GM23338 (cell line): Measurements from ENCODE around the gene IGFBP4. TPM values are rescaled to one million over a fixed set of nuclear protein-coding genes. Genes with fewer than 3 reads are reported as not detected.

Source experiments
- ATAC-seq: fragments of 200-7000 bp; cut with Tn5 transposase; 3 replicates; pipeline ENCODE4 v1.9.1; 2020
- DNase-seq: peaks from one replicate; pipeline ENCODE4 v3.0.0-alpha.2; 2015; ENCODE audit warnings: low spot score
- H2AFZ ChIP-seq: fragments of 200-600 bp; sonication (generic); 2 replicates; pipeline ENCODE4 v1.8.0; 2016; ENCODE audit warnings: antibody characterized with exemption, mild to moderate bottlenecking, moderate library complexity
- H3F3A ChIP-seq: fragments of 200-600 bp; sonication (generic); replicated peaks from 2 replicates; pipeline ENCODE4 v1.8.0; 2017; ENCODE audit warnings: antibody characterized with exemption, mixed run types, low read depth
- H3K27ac ChIP-seq: fragments of 200-600 bp; sonication (generic); 2 replicates; pipeline ENCODE4 v1.6.1; 2016; ENCODE audit warnings: low read depth
- H3K27me3 ChIP-seq: fragments of 200-600 bp; sonication (generic); 2 replicates; pipeline ENCODE4 v1.8.0; 2016; ENCODE audit warnings: mild to moderate bottlenecking, mixed run types, moderate library complexity; ENCODE audit not compliant: insufficient read depth
- H3K36me3 ChIP-seq: fragments of 200-600 bp; sonication (generic); 2 replicates; pipeline ENCODE4 v1.8.0; 2016; ENCODE audit warnings: mild to moderate bottlenecking; ENCODE audit not compliant: insufficient read depth
- H3K4me1 ChIP-seq: fragments of 200-600 bp; sonication (generic); 2 replicates; pipeline ENCODE4 v1.8.0; 2016; ENCODE audit warnings: mild to moderate bottlenecking, moderate library complexity; ENCODE audit not compliant: insufficient read depth
- H3K4me2 ChIP-seq: fragments of 200-600 bp; sonication (generic); 2 replicates; pipeline ENCODE4 v1.7.1; 2017; ENCODE audit warnings: mixed run types
- H3K4me3 ChIP-seq: fragments of 200-600 bp; sonication (generic); 2 replicates; pipeline ENCODE4 v1.6.1; 2016; ENCODE audit warnings: mixed run types
- H3K79me2 ChIP-seq: fragments of 200-600 bp; sonication (generic); replicated peaks from 2 replicates; pipeline ENCODE4 v1.8.0; 2017; ENCODE audit warnings: mild to moderate bottlenecking; ENCODE audit not compliant: insufficient read depth
- H3K9me2 ChIP-seq: fragments of 200-600 bp; sonication (generic); 2 replicates; pipeline ENCODE4 v1.8.0; 2017; ENCODE audit not compliant: insufficient read depth
- H4K20me1 ChIP-seq: fragments of 200-600 bp; sonication (generic); replicated peaks from 2 replicates; pipeline ENCODE4 v1.8.0; 2017; ENCODE audit warnings: mild to moderate bottlenecking; ENCODE audit not compliant: insufficient read depth
- H3K27ac Mint-ChIP-seq: 2 replicates; pipeline ENCODE4 v1.8.0; 2020; ENCODE audit warnings: inconsistent platforms, mild to moderate bottlenecking, moderate library complexity, mixed read lengths
- H3K27me3 Mint-ChIP-seq: 3 replicates; pipeline ENCODE4 v1.8.0; 2022; ENCODE audit warnings: low read depth, mild to moderate bottlenecking, moderate library complexity, mixed read lengths, inconsistent platforms; ENCODE audit not compliant: insufficient read depth, poor library complexity
- H3K36me3 Mint-ChIP-seq: 3 replicates; pipeline ENCODE4 v1.8.0; 2021; ENCODE audit warnings: low read depth, mild to moderate bottlenecking, inconsistent platforms, moderate library complexity, mixed read lengths
- H3K4me1 Mint-ChIP-seq: 3 replicates; pipeline ENCODE4 v1.8.0; 2020; ENCODE audit warnings: mild to moderate bottlenecking, inconsistent platforms, mixed read lengths
- H3K4me3 Mint-ChIP-seq: 3 replicates; pipeline ENCODE4 v1.8.0; 2021; ENCODE audit warnings: moderate library complexity, mild to moderate bottlenecking, inconsistent platforms, mixed read lengths
- H3K9me3 Mint-ChIP-seq: 3 replicates; pipeline ENCODE4 v1.8.0; 2020; ENCODE audit warnings: moderate library complexity, mild to moderate bottlenecking, inconsistent platforms, mixed read lengths
- EZH2phosphoT487 ChIP-seq: fragments of 200-600 bp; sonication (generic); IDR thresholded peaks from one replicate; pipeline ENCODE4 v1.8.1; 2018; ENCODE audit warnings: antibody characterized with exemption; ENCODE audit not compliant: unreplicated experiment
- JUNB ChIP-seq: IDR thresholded peaks from one replicate; pipeline ENCODE4 v1.6.1; 2016; ENCODE audit warnings: antibody characterized with exemption; ENCODE audit not compliant: unreplicated experiment
- polyA plus RNA-seq: library from polyadenylated mRNA; unstranded; fragments of >200 nt; fragmentation: Nextera tagmentation; extraction: Ambion mirVana; gene quantifications from 2 replicates; pipeline ENCODE4 v1.2.1, GENCODE V29; 2016
- total RNA-seq: library from RNA; depleted of rRNA; stranded (reverse); fragments of >200 nt; shearing (Covaris generic); gene quantifications from 2 replicates; pipeline ENCODE4 v1.2.3, GENCODE V29; 2014
- TF ChIP-seq, protein P1 (sequence below), 2 experiments: fragments of 200-600 bp in 1 of 2; sonication (generic) in 1 of 2; conservative IDR thresholded peaks; 2 replicates each; pipeline versions ENCODE4 v1.5.1 to v1.6.1; 2016 to 2017; ENCODE audit warnings: antibody characterized with exemption in 2 of 2, low read depth in 2 of 2, mild to moderate bottlenecking in 2 of 2, moderate library complexity in 1 of 2
- TF ChIP-seq, protein P2 (sequence below): IDR thresholded peaks from one replicate; pipeline ENCODE4 v1.6.1; 2018; ENCODE audit warnings: antibody characterized with exemption; ENCODE audit not compliant: unreplicated experiment
- TF ChIP-seq, protein P3 (sequence below): IDR thresholded peaks from 2 replicates; pipeline ENCODE4 v1.6.1; 2016; ENCODE audit warnings: antibody characterized with exemption
- TF ChIP-seq, protein P4 (sequence below): fragments of 250-450 bp; sonication (Bioruptor Pico); IDR thresholded peaks from 2 replicates; pipeline ENCODE4 v1.5.0; 2020; ENCODE audit warnings: mild to moderate bottlenecking, moderate library complexity

IGFBP4 gene
- total and polyA plus RNA-seq, 2 experiments from 2014 or later: 38.7 to 78.9 TPM

DNA sequence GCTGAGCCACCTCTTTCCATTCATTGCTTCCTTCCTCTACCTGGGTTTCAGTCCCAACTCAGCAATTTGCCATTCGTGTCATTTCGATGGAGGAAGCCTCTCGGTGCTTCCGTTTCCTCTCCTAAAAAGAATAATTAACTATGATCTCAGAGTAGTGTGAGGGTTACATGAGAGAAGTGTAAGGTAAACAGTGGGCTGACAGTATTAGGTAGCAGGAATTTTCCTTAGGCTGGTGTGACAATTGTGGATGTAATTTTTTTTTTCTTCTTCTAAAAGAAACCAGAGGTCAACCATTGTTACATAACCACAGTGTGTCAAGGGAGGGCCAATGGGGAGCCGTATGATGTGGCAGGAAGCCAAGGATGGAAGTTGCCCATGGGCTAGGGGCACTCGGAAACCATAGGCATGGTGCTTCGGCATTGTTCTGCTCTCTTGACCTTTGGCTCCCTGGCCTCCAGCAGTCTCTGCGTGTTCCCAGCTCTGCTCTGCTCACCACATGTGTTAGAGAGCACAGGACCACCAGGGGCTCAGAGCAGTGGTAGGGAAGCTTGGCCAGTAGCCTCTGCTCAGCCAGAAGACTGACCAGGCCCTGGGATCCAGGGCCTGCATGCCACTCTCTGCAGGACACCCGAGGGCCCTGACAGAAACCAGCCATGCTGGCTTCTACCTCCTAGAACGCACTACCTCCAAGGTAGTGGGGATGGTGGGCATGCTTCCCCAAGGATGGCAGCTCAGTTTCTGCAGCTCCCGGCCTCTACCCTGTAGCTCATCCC lies 23.5 kb upstream of the IGFBP4 start:
- peaks cover 10% of the 10 kb centered on the region for H3K27me3 Mint-ChIP-seq
- DNase-seq: no peak

DNA sequence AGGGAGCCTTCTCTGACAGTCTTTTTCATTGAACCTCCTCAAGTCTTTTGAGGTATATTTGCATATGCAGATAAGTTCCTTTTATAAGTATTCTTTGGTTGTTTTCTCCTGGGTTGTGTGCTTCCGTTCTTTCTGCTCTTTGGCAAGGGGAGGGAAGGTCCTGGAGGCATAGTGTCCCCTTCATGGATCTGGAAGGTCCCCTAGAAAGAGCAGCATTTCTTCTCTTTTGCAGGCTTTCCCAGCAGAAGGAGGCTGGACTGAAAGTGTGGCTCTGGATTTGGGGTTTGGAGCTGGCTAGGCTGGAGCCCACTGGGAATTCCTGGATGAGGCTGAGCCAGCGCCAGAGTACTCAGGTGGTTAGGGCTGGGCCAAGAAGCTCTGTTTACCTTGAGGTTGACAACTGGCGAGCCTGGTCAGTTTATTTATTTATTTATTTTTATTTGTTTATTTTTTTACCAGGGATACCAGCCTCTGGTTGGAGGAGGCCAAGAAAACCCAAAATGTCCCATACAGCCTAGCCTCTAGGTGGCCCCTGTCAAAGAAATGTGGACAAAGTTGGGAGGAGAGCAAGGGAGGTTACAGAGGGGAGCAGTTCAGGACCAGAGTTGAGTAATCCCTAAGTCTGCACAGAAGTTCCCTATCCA lies 20.1 kb upstream of the IGFBP4 start:
- ATAC-seq (peak; percentile 76), DNase-seq (peak; percentile 83)
- no peaks in the 10 kb centered on the region for H3K79me2 ChIP-seq
- H3K4me3 Mint-ChIP-seq: peak overlapping the region; percentile 38
- H3K4me1 Mint-ChIP-seq: peaks cover 42% of the 10 kb centered on the region
- H3K4me2 ChIP-seq: peak overlapping the region; percentile 52
- peak overlapping the region; percentile 86 for H3K27ac Mint-ChIP-seq
- no peaks in the 10 kb centered on the region for H3K36me3 ChIP-seq
- H3K9me3 Mint-ChIP-seq: peaks cover 4% of the 10 kb centered on the region; the same call in 2 of the 3 replicates
- H3K9me2 ChIP-seq: no peaks in the 10 kb centered on the region
- H3K36me3 Mint-ChIP-seq: peaks cover 4% of the 10 kb centered on the region; the same call in 1 of the 3 replicates
- no peaks in the 10 kb centered on the region for H4K20me1 ChIP-seq
- peaks cover 22% of the 10 kb centered on the region for H3K4me1 ChIP-seq
- peaks cover 11% of the 10 kb centered on the region for H3K27me3 Mint-ChIP-seq
- H3K27ac ChIP-seq: peak overlapping the region; percentile 28
- H2AFZ ChIP-seq: no peak overlapping the region
- no peaks in the 10 kb centered on the region for H3K27me3 ChIP-seq
- no peak overlapping the region for H3K4me3 ChIP-seq
- H3F3A ChIP-seq: peaks cover 3% of the 10 kb centered on the region; the same call in 1 of the 2 replicates
- TF ChIP-seq, protein P1, sequence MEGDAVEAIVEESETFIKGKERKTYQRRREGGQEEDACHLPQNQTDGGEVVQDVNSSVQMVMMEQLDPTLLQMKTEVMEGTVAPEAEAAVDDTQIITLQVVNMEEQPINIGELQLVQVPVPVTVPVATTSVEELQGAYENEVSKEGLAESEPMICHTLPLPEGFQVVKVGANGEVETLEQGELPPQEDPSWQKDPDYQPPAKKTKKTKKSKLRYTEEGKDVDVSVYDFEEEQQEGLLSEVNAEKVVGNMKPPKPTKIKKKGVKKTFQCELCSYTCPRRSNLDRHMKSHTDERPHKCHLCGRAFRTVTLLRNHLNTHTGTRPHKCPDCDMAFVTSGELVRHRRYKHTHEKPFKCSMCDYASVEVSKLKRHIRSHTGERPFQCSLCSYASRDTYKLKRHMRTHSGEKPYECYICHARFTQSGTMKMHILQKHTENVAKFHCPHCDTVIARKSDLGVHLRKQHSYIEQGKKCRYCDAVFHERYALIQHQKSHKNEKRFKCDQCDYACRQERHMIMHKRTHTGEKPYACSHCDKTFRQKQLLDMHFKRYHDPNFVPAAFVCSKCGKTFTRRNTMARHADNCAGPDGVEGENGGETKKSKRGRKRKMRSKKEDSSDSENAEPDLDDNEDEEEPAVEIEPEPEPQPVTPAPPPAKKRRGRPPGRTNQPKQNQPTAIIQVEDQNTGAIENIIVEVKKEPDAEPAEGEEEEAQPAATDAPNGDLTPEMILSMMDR (conservative IDR thresholded peaks at IDR 0.05; ENCODE audit: low read depth in 2 of 2): peak in 1 of 2 experiments; percentile 34; a peak in 3 of 4 replicates
- TF ChIP-seq, protein P2, sequence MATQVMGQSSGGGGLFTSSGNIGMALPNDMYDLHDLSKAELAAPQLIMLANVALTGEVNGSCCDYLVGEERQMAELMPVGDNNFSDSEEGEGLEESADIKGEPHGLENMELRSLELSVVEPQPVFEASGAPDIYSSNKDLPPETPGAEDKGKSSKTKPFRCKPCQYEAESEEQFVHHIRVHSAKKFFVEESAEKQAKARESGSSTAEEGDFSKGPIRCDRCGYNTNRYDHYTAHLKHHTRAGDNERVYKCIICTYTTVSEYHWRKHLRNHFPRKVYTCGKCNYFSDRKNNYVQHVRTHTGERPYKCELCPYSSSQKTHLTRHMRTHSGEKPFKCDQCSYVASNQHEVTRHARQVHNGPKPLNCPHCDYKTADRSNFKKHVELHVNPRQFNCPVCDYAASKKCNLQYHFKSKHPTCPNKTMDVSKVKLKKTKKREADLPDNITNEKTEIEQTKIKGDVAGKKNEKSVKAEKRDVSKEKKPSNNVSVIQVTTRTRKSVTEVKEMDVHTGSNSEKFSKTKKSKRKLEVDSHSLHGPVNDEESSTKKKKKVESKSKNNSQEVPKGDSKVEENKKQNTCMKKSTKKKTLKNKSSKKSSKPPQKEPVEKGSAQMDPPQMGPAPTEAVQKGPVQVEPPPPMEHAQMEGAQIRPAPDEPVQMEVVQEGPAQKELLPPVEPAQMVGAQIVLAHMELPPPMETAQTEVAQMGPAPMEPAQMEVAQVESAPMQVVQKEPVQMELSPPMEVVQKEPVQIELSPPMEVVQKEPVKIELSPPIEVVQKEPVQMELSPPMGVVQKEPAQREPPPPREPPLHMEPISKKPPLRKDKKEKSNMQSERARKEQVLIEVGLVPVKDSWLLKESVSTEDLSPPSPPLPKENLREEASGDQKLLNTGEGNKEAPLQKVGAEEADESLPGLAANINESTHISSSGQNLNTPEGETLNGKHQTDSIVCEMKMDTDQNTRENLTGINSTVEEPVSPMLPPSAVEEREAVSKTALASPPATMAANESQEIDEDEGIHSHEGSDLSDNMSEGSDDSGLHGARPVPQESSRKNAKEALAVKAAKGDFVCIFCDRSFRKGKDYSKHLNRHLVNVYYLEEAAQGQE: no peak
- TF ChIP-seq, protein P3, sequence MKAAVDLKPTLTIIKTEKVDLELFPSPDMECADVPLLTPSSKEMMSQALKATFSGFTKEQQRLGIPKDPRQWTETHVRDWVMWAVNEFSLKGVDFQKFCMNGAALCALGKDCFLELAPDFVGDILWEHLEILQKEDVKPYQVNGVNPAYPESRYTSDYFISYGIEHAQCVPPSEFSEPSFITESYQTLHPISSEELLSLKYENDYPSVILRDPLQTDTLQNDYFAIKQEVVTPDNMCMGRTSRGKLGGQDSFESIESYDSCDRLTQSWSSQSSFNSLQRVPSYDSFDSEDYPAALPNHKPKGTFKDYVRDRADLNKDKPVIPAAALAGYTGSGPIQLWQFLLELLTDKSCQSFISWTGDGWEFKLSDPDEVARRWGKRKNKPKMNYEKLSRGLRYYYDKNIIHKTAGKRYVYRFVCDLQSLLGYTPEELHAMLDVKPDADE: no peak
- TF ChIP-seq, protein P4, sequence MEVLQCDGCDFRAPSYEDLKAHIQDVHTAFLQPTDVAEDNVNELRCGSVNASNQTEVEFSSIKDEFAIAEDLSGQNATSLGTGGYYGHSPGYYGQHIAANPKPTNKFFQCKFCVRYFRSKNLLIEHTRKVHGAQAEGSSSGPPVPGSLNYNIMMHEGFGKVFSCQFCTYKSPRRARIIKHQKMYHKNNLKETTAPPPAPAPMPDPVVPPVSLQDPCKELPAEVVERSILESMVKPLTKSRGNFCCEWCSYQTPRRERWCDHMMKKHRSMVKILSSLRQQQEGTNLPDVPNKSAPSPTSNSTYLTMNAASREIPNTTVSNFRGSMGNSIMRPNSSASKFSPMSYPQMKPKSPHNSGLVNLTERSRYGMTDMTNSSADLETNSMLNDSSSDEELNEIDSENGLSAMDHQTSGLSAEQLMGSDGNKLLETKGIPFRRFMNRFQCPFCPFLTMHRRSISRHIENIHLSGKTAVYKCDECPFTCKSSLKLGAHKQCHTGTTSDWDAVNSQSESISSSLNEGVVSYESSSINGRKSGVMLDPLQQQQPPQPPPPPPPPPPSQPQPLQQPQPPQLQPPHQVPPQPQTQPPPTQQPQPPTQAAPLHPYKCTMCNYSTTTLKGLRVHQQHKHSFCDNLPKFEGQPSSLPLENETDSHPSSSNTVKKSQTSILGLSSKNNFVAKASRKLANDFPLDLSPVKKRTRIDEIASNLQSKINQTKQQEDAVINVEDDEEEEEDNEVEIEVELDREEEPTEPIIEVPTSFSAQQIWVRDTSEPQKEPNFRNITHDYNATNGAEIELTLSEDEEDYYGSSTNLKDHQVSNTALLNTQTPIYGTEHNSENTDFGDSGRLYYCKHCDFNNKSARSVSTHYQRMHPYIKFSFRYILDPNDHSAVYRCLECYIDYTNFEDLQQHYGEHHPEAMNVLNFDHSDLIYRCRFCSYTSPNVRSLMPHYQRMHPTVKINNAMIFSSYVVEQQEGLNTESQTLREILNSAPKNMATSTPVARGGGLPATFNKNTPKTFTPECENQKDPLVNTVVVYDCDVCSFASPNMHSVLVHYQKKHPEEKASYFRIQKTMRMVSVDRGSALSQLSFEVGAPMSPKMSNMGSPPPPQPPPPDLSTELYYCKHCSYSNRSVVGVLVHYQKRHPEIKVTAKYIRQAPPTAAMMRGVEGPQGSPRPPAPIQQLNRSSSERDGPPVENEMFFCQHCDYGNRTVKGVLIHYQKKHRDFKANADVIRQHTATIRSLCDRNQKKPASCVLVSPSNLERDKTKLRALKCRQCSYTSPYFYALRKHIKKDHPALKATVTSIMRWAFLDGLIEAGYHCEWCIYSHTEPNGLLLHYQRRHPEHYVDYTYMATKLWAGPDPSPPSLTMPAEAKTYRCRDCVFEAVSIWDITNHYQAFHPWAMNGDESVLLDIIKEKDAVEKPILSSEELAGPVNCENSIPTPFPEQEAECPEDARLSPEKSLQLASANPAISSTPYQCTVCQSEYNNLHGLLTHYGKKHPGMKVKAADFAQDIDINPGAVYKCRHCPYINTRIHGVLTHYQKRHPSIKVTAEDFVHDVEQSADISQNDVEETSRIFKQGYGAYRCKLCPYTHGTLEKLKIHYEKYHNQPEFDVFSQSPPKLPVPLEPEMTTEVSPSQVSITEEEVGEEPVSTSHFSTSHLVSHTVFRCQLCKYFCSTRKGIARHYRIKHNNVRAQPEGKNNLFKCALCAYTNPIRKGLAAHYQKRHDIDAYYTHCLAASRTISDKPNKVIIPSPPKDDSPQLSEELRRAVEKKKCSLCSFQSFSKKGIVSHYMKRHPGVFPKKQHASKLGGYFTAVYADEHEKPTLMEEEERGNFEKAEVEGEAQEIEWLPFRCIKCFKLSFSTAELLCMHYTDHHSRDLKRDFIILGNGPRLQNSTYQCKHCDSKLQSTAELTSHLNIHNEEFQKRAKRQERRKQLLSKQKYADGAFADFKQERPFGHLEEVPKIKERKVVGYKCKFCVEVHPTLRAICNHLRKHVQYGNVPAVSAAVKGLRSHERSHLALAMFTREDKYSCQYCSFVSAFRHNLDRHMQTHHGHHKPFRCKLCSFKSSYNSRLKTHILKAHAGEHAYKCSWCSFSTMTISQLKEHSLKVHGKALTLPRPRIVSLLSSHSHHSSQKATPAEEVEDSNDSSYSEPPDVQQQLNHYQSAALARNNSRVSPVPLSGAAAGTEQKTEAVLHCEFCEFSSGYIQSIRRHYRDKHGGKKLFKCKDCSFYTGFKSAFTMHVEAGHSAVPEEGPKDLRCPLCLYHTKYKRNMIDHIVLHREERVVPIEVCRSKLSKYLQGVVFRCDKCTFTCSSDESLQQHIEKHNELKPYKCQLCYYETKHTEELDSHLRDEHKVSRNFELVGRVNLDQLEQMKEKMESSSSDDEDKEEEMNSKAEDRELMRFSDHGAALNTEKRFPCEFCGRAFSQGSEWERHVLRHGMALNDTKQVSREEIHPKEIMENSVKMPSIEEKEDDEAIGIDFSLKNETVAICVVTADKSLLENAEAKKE (CRISPR knock-in tag): peak; percentile 99
- TF ChIP-seq JUNB: no peak

More for the DNA sequence above, 23.5 kb upstream of the IGFBP4 start:
- H3K27ac Mint-ChIP-seq: peak overlapping the region; percentile 77; the same call in 1 of the 2 replicates
- H3K4me2 ChIP-seq: no peak overlapping the region
- peaks cover 12% of the 10 kb centered on the region for H3K36me3 ChIP-seq
- no peak for TF ChIP-seq EZH2phosphoT487
- H3K79me2 ChIP-seq: peaks cover 22% of the 10 kb centered on the region
- H3K27me3 ChIP-seq: no peaks in the 10 kb centered on the region
- H3K4me1 ChIP-seq: peaks cover 33% of the 10 kb centered on the region
- no peak overlapping the region for H2AFZ ChIP-seq
- H3K9me2 ChIP-seq: no peaks in the 10 kb centered on the region
- H3K4me1 Mint-ChIP-seq: peaks cover 46% of the 10 kb centered on the region
- H3K4me3 ChIP-seq: no peak overlapping the region
- no peak overlapping the region for H3K27ac ChIP-seq
- H3K36me3 Mint-ChIP-seq: peaks cover 23% of the 10 kb centered on the region
- no peaks in the 10 kb centered on the region; the same call in 1 of the 2 replicates for H4K20me1 ChIP-seq
- peaks cover 3% of the 10 kb centered on the region; the same call in 1 of the 2 replicates for H3F3A ChIP-seq
- H3K9me3 Mint-ChIP-seq: no peaks in the 10 kb centered on the region
- ATAC-seq: no peak
- H3K4me3 Mint-ChIP-seq: no peak overlapping the region; the same call in 2 of the 3 replicates
